HepG2 (cell line): ENCODE results near the gene NMUR1.

ENCODE experiments used
- ATF6 ChIP-seq: sonication (generic); formaldehyde crosslinking; conservative IDR thresholded peaks from 2 replicates; pipeline ENCODE4 v1.4.0; 2020; ENCODE audit warnings: missing genetic modification reagents
- EHMT2 ChIP-seq: fragments of 200-600 bp; sonication (generic); IDR thresholded peaks from 2 replicates; pipeline ENCODE4 v1.7.0; 2017; ENCODE audit warnings: antibody characterized with exemption, low read depth, low read length, borderline replicate concordance
- FOXK2 ChIP-seq: fragments of 450-650 bp; IDR thresholded peaks from 2 replicates; pipeline ENCODE4 v1.6.1; 2016
- FOXM1 ChIP-seq: sonication (generic); formaldehyde crosslinking; IDR thresholded peaks from 2 replicates; pipeline ENCODE4 v1.5.0; 2020; ENCODE audit warnings: missing genetic modification reagents
- SUZ12 ChIP-seq: fragments of 150-350 bp; IDR thresholded peaks from 2 replicates; pipeline ENCODE4 v1.6.1; 2014; ENCODE audit warnings: low read depth, low read length

DNA sequence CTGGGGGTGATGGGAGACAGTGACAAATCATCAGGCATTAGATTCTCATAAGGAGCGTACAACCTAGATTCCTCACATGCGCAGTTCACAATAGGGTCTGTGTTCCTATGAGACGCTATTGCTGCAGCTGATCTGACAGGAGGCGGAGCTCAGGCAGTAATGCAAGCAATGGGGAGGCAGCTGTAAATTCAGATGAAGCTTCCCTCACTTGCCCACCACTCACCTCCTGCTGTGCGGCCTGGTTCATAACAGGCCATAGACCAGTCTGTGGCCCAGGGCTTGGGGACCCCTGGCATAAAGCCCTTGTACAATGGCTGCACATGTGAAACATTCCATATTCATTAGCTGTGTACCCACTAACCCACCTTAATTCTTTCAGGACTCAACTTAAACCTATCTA lies 18.0 kb downstream of the NMUR1 start:
- TF ChIP-seq FOXK2 (no peak), SUZ12 (no peak), FOXM1 (no peak), EHMT2 (no peak), ATF6 (no peak)
